ENCODE measurements around the gene TMC8.
A peak's percentile ranks its signal among the peaks of the same experiment; 100 is the strongest.

Gene TMC8

DNA sequence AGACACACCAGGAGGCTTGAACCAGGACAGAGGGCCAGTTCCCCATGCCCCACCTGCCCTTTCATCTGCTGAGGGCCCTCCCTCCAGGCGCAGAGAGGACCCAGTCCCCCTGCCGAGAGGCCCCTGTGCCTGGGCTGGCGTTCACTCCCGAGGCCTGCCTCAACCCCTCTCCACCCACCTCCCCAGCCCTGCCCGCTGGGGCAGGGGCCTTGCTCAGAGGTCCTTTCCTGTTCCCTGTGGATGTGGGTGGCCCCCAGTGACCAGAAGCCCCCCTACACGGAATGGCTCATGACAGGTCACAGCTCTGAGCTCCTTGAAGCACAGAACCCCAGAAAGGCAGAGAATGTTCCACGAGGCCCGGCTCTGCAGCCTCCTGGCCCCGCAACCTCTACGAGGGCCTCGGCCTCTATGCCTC, 8.8 kb upstream of the TMC8 start:
- no peak for DNase-seq
- in situ Hi-C loops (cut with HindIII; ENCODE audit: low pct_ligation_motif_present, low pct_unique_long_range_greater_than_20kb, low sequenced_read_pairs) = no loop called here

- no peak for DNase-seq
- in situ Hi-C loops (cut with HindIII; ENCODE audit: low pct_ligation_motif_present, low pct_unique_long_range_greater_than_20kb, low sequenced_read_pairs) = no loop called here
Measured at GRCh38 chr17:78122216-78122930, 8.2 kb upstream of the TMC8 start.

DNA sequence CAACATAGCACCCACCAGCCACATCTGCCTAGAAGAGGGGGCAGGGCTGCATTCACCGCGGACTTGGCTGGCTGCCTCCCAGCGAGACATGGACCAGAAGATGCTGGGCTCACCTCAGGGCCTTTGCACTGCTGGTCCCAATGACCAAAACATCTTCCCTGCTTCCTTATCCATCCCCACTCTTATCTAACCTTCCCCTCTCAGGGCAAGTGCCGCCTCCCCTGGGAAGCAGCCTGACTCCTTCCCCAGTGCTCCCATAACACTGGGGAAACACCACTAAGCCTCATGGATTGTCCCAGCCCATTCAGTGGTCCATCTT, 7.7 kb upstream of the TMC8 start:
- in situ Hi-C loops (cut with HindIII; ENCODE audit: low pct_ligation_motif_present, low pct_unique_long_range_greater_than_20kb, low sequenced_read_pairs) = no loop called here
- no peak for DNase-seq

DNA sequence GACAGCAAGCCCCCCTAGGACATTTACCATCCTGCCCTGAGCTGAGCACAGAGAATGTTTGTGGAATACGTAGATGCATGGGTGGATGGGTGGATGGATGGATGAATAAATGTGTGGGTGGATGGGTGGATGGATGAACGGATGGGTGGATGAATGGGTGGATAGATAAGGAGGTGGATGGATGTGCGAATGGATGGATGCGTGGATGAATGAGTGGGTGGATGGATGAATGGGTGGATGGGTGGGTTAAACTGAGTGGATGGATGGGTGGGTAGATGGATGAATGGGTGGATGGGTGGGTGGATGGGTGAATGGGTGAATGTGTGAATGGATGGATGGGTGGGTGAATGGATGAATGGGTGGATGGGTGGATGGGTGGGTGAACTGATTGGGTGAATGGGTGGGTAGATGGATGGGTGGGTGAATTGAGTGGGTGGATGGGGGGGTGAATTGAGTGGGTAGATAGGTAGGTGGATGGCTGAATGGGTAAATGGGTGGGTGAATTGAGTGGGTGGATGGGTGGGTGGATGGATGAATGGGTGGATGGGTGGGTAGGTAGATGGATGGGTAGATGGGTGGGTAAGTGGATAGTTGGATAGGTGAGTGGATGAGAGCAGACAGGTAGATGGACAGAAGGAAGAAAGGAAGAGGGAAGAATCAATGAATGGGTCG, 7.2 kb upstream of the TMC8 start:
- DNase-seq = no peak
- in situ Hi-C loops (cut with HindIII; ENCODE audit: low pct_ligation_motif_present, low pct_unique_long_range_greater_than_20kb, low sequenced_read_pairs) = no loop called here

DNA sequence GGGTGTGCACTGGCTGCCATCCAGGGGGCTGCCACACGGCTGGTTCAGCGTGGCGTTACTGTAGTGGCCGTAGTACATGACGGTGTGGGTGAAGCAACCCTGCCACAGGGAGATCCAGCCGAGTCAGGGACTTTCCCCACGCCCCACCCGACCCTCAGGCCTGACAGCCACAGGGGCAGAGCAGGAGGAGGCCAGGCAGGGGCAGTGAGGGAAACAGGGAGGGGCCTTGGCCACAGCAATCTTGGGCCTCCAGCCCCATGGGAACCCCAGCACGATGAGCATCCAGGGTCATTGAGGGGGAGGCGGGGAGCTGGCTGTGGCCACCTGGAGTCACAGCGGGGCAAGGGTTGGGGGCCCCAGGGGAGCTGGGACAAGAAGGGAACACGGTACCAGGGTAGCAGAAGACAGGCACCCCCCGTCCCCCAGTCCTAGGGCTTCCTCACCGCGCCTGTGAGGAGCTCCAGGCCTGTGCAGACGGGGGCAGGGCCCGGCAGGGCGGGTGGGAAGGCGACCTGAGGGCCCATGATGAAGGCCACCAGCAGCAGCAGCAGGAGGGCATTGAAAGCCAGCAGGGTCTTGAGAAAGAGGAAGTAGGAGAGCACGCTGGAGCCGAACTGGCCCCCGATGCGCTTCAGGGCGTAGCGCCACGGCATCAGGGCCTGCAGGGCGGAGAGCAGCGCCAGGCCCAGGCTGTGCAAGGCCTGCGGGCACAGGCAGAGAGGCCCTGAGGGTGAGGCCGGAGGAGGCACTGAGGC, 6.3 kb upstream of the TMC8 start:
- DNase-seq = no peak
- in situ Hi-C loops (cut with HindIII; ENCODE audit: low pct_ligation_motif_present, low pct_unique_long_range_greater_than_20kb, low sequenced_read_pairs) = no loop called here

GRCh38 chr17:78124836-78125137, 5.8 kb upstream of the TMC8 start:
- DNase-seq = no peak
- in situ Hi-C loops (cut with HindIII; ENCODE audit: low pct_ligation_motif_present, low pct_unique_long_range_greater_than_20kb, low sequenced_read_pairs) = no loop called here

DNA sequence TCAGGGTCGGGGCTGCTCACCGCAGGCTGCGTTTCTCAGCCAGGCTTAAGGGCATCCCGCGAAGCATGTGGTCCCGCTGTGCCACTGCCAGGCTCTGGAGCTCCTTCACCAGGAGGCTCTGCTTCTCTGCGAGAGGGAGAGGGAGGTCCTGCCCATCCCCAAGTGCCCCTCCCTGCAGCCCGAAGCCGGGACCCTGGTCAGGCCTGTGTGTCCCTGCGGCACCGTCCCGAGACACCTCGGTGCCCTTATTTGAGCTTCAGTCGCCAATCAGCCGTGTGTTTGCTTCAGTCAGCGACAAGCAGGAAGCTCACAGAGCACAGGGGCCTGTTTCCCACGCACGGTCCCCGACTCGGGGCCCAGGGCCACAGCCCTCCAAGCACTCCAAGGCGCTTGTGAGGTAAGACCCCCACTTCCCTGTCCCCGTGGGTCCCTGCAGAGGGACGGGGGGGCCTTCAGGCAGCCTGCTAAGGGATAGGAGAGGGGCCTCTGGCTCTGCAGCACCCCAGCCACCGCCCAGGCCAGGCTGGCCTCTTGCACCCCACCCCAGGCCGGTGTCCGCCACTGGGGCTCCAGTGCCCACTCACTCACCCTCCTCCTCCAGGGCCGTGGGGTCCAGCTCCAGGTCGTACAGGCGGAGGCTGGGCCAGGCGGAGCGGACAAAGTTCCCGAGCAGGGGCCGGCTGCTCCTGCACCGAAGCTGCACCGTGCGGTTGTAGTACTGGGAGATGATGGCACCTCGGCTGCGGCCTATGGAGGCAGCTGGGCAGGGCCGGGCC, 5.2 kb upstream of the TMC8 start:
- in situ Hi-C loops (cut with HindIII; ENCODE audit: low pct_ligation_motif_present, low pct_unique_long_range_greater_than_20kb, low sequenced_read_pairs) = no loop called here
- no peak for DNase-seq

GRCh38 chr17:78125976-78126894, 4.3 kb upstream of the TMC8 start:
- no peak for DNase-seq
- in situ Hi-C loops (cut with HindIII; ENCODE audit: low pct_ligation_motif_present, low pct_unique_long_range_greater_than_20kb, low sequenced_read_pairs) = no loop called here

DNA sequence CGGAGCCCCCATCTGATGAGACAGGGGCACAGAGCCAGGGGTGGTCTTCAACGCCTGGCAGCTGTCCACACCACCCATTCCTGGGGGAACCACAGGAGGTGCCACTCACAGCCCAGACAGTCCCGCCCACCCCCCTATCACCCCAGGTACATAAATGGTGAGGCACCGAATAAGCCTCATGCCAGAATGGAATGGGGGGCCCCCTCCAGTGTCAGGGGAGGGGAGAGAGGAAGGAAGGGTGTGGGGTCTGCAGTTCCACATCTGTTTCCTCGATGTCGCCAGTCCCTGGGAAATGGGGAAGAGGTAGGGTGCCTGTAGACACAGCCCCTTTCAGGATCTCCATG, 3.7 kb upstream of the TMC8 start:
- in situ Hi-C loops (cut with HindIII; ENCODE audit: low pct_ligation_motif_present, low pct_unique_long_range_greater_than_20kb, low sequenced_read_pairs) = no loop called here

GRCh38 chr17:78127239-78127887, 3.2 kb upstream of the TMC8 start:
- no peak for DNase-seq
- in situ Hi-C loops (cut with HindIII; ENCODE audit: low pct_ligation_motif_present, low pct_unique_long_range_greater_than_20kb, low sequenced_read_pairs) = no loop called here

More for the DNA sequence above, 3.7 kb upstream of the TMC8 start:
- DNase-seq = no peak

- in situ Hi-C loops (cut with HindIII; ENCODE audit: low pct_ligation_motif_present, low pct_unique_long_range_greater_than_20kb, low sequenced_read_pairs) = no loop called here
- DNase-seq = no peak
Measured at GRCh38 chr17:78127888-78128550, 2.6 kb upstream of the TMC8 start.

GRCh38 chr17:78128551-78129350, 1.8 kb upstream of the TMC8 start, which contains the start of gene TMC6:
TMC6 (minus strand) TSS chr17:78128755; CDS start chr17:78126832, 1,923 bp downstream.
- peak; percentile 49 for DNase-seq
- in situ Hi-C loops (cut with HindIII; ENCODE audit: low pct_ligation_motif_present, low pct_unique_long_range_greater_than_20kb, low sequenced_read_pairs) = no loop called here

- in situ Hi-C loops (cut with HindIII; ENCODE audit: low pct_ligation_motif_present, low pct_unique_long_range_greater_than_20kb, low sequenced_read_pairs) = no loop called here
- no peak for DNase-seq
Measured at GRCh38 chr17:78129351-78130089, 1.1 kb upstream of the TMC8 start.

DNA sequence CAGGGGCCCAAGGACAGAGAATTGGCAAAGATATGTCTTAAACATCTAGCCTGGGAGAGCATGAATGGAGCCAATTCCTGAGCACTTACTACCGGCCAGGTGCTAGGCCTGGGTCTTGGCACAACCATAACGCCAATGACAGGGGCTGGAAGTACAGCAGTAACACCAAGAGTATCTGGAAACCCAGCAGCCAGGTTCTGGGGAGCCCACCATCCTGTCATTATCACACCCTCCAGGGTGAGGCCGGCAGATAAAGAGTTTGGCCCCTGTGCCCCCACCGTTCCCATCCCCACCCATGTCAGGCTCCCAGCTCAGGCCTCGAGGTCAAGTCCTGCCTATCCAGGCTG, 508 bp upstream of the TMC8 start:
- in situ Hi-C loops (cut with HindIII; ENCODE audit: low pct_ligation_motif_present, low pct_unique_long_range_greater_than_20kb, low sequenced_read_pairs) = no loop called here
- no peak for DNase-seq

GRCh38 chr17:78131172-78132083, 857 bp downstream of the TMC8 start:
- in situ Hi-C loops (cut with HindIII; ENCODE audit: low pct_ligation_motif_present, low pct_unique_long_range_greater_than_20kb, low sequenced_read_pairs) = no loop called here
- DNase-seq = no peak
